A549 (cell line): Measurements from ENCODE around the gene EXOC2. TPM values are rescaled to one million over a fixed set of nuclear protein-coding genes. Genes with fewer than 3 reads are reported as not detected.

Source experiments
- ATAC-seq, 2 experiments: fragments of 200-7000 bp in 1 of 2; fragments of >200 bp in 1 of 2; cut with Nextera tagmentation in 1 of 2; cut with Tn5 transposase in 1 of 2; 3 replicates each; pipeline versions ENCODE4 v1.8.0 to v1.9.1; 2018 to 2020; ENCODE audit warnings: mild to moderate bottlenecking in 1 of 2, moderate library complexity in 1 of 2
- CTCF ChIA-PET: fragments of 300-600 bp; sonication (Branson Sonifier 250); formaldehyde crosslinking; extraction: SDS; loops from one replicate; lab custom pipeline; 2021; ENCODE audit warnings: antibody characterized with exemption, inconsistent platforms; lab: Yijun Ruan, JAX
- POLR2A ChIA-PET: fragments of 350-600 bp; formaldehyde crosslinking; extraction: SDS; loops from one replicate; lab custom pipeline; 2021; ENCODE audit warnings: antibody characterized with exemption, inconsistent platforms; lab: Yijun Ruan, JAX
- DNase-seq, 2 experiments: peaks; one replicate each; pipeline versions ENCODE4 v3.0.0 to v3.0.0-alpha.2; 2011 to 2016; ENCODE audit warnings: low read depth in 1 of 2, low spot score in 1 of 2
- FAIRE-seq: peaks from 2 replicates; lab custom pipeline; 2011; peaks lifted over from hg19 to GRCh38; lab: Jason Lieb, UNC
- H3K27ac ChIP-seq, 2 experiments: fragments of >200 bp; sonication (Bioruptor Twin); formaldehyde crosslinking; 3 replicates each; pipeline ENCODE4 v1.5.1; 2016 to 2017
- H3K4me1 ChIP-seq: fragments of >200 bp; sonication (Bioruptor Twin); formaldehyde crosslinking; 3 replicates; pipeline ENCODE4 v1.6.1; 2016
- H3K4me2 ChIP-seq: fragments of >200 bp; sonication (Bioruptor Twin); formaldehyde crosslinking; 3 replicates; pipeline ENCODE4 v1.6.1; 2016
- H3K4me3 ChIP-seq: fragments of >200 bp; sonication (Bioruptor Twin); formaldehyde crosslinking; 3 replicates; pipeline ENCODE4 v1.5.1; 2016
- H3K9me3 ChIP-seq: fragments of >200 bp; sonication (Bioruptor Twin); formaldehyde crosslinking; 3 replicates; pipeline ENCODE4 v1.6.1; 2016
- BHLHE40 ChIP-seq: IDR thresholded peaks from 2 replicates; pipeline ENCODE4 v1.6.1; 2012; ENCODE audit warnings: low read depth, low read length, inconsistent platforms
- CBX2 ChIP-seq: fragments of 200-600 bp; sonication (generic); IDR thresholded peaks from 2 replicates; pipeline ENCODE4 v1.6.1; 2016; ENCODE audit warnings: low read depth, mild to moderate bottlenecking, borderline replicate concordance
- CBX8 ChIP-seq: fragments of 200-600 bp; sonication (generic); IDR thresholded peaks from 2 replicates; pipeline ENCODE4 v1.6.1; 2016
- CEBPB ChIP-seq, 2 experiments: fragments of >200 bp in 1 of 2; sonication (Bioruptor Twin) in 1 of 2; formaldehyde crosslinking in 1 of 2; IDR thresholded peaks; 2 replicates each; pipeline ENCODE4 v1.6.1; 2012 to 2016
- CHD4 ChIP-seq: fragments of 200-600 bp; sonication (generic); IDR thresholded peaks from 2 replicates; pipeline ENCODE4 v1.6.1; 2016; ENCODE audit warnings: antibody characterized with exemption, mild to moderate bottlenecking, borderline replicate concordance
- EHF ChIP-seq: fragments of 250-450 bp; sonication (Bioruptor Pico); IDR thresholded peaks from 2 replicates; pipeline ENCODE4 v1.5.0; 2020; ENCODE audit warnings: mild to moderate bottlenecking
- EHMT2 ChIP-seq: fragments of 200-600 bp; sonication (generic); IDR thresholded peaks from 2 replicates; pipeline ENCODE4 v1.6.1; 2016; ENCODE audit warnings: antibody characterized with exemption, low read depth, mild to moderate bottlenecking, moderate library complexity
- HEYL ChIP-seq: fragments of 250-450 bp; sonication (Bioruptor Pico); IDR thresholded peaks from 2 replicates; pipeline ENCODE4 v1.8.0; 2021; ENCODE audit warnings: mild to moderate bottlenecking, moderate library complexity
- HOXA7 ChIP-seq: fragments of 250-450 bp; sonication (Bioruptor Pico); IDR thresholded peaks from 2 replicates; pipeline ENCODE4 v1.5.0; 2020; ENCODE audit warnings: mild to moderate bottlenecking, moderate library complexity
- HOXB5 ChIP-seq: fragments of 250-450 bp; sonication (Bioruptor Pico); IDR thresholded peaks from 2 replicates; pipeline ENCODE4 v1.5.0; 2020; ENCODE audit warnings: mild to moderate bottlenecking, moderate library complexity
- KDM5A ChIP-seq: fragments of 200-600 bp; sonication (generic); IDR thresholded peaks from 2 replicates; pipeline ENCODE4 v1.6.1; 2016; ENCODE audit warnings: antibody characterized with exemption, mild to moderate bottlenecking
- MAFK ChIP-seq: fragments of 450-650 bp; IDR thresholded peaks from 2 replicates; pipeline ENCODE4 v1.6.1; 2014; ENCODE audit not compliant: partially characterized antibody
- MAZ ChIP-seq: fragments of 150-350 bp; IDR thresholded peaks from 2 replicates; pipeline ENCODE4 v1.6.1; 2014; ENCODE audit warnings: antibody characterized with exemption, low read depth, low read length, borderline replicate concordance
- NFE2L2 ChIP-seq: fragments of 150-350 bp; conservative IDR thresholded peaks from 2 replicates; pipeline ENCODE4 v1.6.1; 2014; ENCODE audit warnings: low read length
- NPAS2 ChIP-seq: fragments of 250-450 bp; sonication (Bioruptor Pico); IDR thresholded peaks from 2 replicates; pipeline ENCODE4 v1.8.0; 2022; ENCODE audit warnings: mild to moderate bottlenecking, moderate library complexity, borderline replicate concordance
- NR3C1 ChIP-seq: fragments of >200 bp; sonication (Bioruptor Twin); formaldehyde crosslinking; IDR thresholded peaks from 3 replicates; pipeline ENCODE4 v1.6.1; 2017
- RARB ChIP-seq: fragments of 250-450 bp; sonication (Bioruptor Pico); IDR thresholded peaks from 2 replicates; pipeline ENCODE4 v1.8.0; 2021; ENCODE audit warnings: mild to moderate bottlenecking, moderate library complexity
- RNF2 ChIP-seq: fragments of 200-600 bp; sonication (generic); IDR thresholded peaks from 2 replicates; pipeline ENCODE4 v1.6.1; 2016; ENCODE audit warnings: low read depth, mild to moderate bottlenecking, antibody characterized with exemption, moderate library complexity, borderline replicate concordance
- TFCP2L1 ChIP-seq: fragments of 250-450 bp; sonication (Bioruptor Pico); IDR thresholded peaks from 2 replicates; pipeline ENCODE4 v1.5.0; 2021; ENCODE audit warnings: mild to moderate bottlenecking
- TP53 ChIP-seq: fragments of 250-450 bp; sonication (Bioruptor Pico); IDR thresholded peaks from 2 replicates; pipeline ENCODE4 v1.5.0; 2021; ENCODE audit warnings: mild to moderate bottlenecking, moderate library complexity
- ZC3H11A ChIP-seq: fragments of 450-650 bp; IDR thresholded peaks from 2 replicates; pipeline ENCODE4 v1.6.1; 2014; ENCODE audit warnings: antibody characterized with exemption, mild to moderate bottlenecking
- ZNF302 ChIP-seq: fragments of 250-450 bp; sonication (Bioruptor Pico); IDR thresholded peaks from 2 replicates; pipeline ENCODE4 v1.9.0; 2021; ENCODE audit warnings: inconsistent platforms, mild to moderate bottlenecking, moderate library complexity
- ZSCAN20 ChIP-seq: fragments of 250-450 bp; sonication (Bioruptor Pico); IDR thresholded peaks from 2 replicates; pipeline ENCODE4 v1.8.0; 2022; ENCODE audit warnings: mild to moderate bottlenecking, moderate library complexity
- WGBS: methylation state at CpG from one replicate; pipeline ENCODE4 v1.1.6; 2017; ENCODE audit errors: missing lambda C conversion rate; 5-methylcytosine and 5-hydroxymethylcytosine counted together
- polyA plus RNA-seq, 4 experiments: library from polyadenylated mRNA; depleted of rRNA in 3 of 4; stranded (reverse); fragments of >200 nt; fragmentation: RNase III in 1 of 4; extraction: RNeasy Plus Mini Kit Qiagen cat#74134 plus additional on column Dnase treatment in 1 of 4; gene quantifications; 2 replicates in 3 of 4; 3 replicates in 1 of 4; pipeline ENCODE4 v1.2.3, GENCODE V29; 2011 to 2017
- TF ChIP-seq, protein P1 (sequence below): fragments of 250-450 bp; sonication (Bioruptor Pico); IDR thresholded peaks from 2 replicates; pipeline ENCODE4 v1.5.0; 2021; ENCODE audit warnings: mild to moderate bottlenecking, moderate library complexity, borderline replicate concordance
- TF ChIP-seq, protein P2 (sequence below): fragments of 150-350 bp; IDR thresholded peaks from 2 replicates; pipeline ENCODE4 v1.6.1; 2014; ENCODE audit warnings: low read depth, mild to moderate bottlenecking, low read length
- TF ChIP-seq, protein P3 (sequence below): fragments of >200 bp; sonication (Bioruptor Twin); formaldehyde crosslinking; IDR thresholded peaks from 3 replicates; pipeline ENCODE4 v1.5.1; 2016
- TF ChIP-seq, protein P4 (sequence below): fragments of >200 bp; sonication (Bioruptor Twin); formaldehyde crosslinking; IDR thresholded peaks from 2 replicates; pipeline ENCODE4 v1.6.1; 2016
- TF ChIP-seq, protein P5 (sequence below): fragments of 450-650 bp; IDR thresholded peaks from 2 replicates; pipeline ENCODE4 v1.6.1; 2014; ENCODE audit warnings: antibody characterized with exemption
- TF ChIP-seq, protein P6 (sequence below): fragments of 250-450 bp; sonication (Bioruptor Pico); IDR thresholded peaks from 2 replicates; pipeline ENCODE4 v1.5.0; 2020; ENCODE audit warnings: low read depth, mild to moderate bottlenecking, moderate library complexity

Gene EXOC2
- polyA plus RNA-seq, 2 of the 4 experiments (the other 2 are of a cell fraction): 13.3 to 22.9 TPM

DNA sequence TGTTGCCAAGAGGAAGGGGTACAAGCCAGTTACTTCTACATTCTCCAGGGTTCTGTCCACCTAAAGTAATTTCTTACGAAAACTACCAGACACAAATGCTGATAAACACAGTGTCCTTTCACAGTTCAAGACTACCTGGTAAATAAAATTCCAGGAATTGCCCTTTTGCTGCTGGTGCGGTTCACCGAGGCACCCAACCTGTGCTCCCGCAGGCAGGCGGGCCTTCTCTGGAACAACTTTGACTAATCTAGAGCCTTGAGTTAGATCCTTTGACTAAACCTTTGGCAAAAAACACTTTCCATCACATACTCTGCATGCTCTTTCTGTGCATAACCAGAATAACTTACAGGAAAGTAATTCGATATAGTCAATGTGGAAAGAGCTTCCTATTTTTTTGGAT lies 143.0 kb downstream of the EXOC2 start:
- no peak for DNase-seq
- no peaks in the 10 kb centered on the region for H3K4me1 ChIP-seq
- no peak for FAIRE-seq
- H3K27ac ChIP-seq: no peak overlapping the region
- WGBS: 95% methylated on average over 6 of the region's 6 CpGs
- no peak overlapping the region for H3K4me3 ChIP-seq
- TF ChIP-seq TP53 (CRISPR knock-in tag) (no peak), NPAS2 (no peak), HOXB5 (CRISPR knock-in tag) (no peak), EHF (CRISPR knock-in tag) (no peak), CHD4 (no peak), MAFK (no peak), RNF2 (no peak), ZC3H11A (no peak), BHLHE40 (no peak), RARB (CRISPR knock-in tag) (no peak), CEBPB (IDR thresholded peaks at IDR 0.05) (no peak), MAZ (no peak), NFE2L2 (no peak), HEYL (CRISPR knock-in tag) (no peak)
- TF ChIP-seq, protein P1, sequence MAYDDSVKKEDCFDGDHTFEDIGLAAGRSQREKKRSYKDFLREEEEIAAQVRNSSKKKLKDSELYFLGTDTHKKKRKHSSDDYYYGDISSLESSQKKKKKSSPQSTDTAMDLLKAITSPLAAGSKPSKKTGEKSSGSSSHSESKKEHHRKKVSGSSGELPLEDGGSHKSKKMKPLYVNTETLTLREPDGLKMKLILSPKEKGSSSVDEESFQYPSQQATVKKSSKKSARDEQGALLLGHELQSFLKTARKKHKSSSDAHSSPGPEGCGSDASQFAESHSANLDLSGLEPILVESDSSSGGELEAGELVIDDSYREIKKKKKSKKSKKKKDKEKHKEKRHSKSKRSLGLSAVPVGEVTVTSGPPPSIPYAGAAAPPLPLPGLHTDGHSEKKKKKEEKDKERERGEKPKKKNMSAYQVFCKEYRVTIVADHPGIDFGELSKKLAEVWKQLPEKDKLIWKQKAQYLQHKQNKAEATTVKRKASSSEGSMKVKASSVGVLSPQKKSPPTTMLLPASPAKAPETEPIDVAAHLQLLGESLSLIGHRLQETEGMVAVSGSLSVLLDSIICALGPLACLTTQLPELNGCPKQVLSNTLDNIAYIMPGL (CRISPR knock-in tag): no peak
- TF ChIP-seq, protein P2, sequence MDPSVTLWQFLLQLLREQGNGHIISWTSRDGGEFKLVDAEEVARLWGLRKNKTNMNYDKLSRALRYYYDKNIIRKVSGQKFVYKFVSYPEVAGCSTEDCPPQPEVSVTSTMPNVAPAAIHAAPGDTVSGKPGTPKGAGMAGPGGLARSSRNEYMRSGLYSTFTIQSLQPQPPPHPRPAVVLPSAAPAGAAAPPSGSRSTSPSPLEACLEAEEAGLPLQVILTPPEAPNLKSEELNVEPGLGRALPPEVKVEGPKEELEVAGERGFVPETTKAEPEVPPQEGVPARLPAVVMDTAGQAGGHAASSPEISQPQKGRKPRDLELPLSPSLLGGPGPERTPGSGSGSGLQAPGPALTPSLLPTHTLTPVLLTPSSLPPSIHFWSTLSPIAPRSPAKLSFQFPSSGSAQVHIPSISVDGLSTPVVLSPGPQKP: no peak
- TF ChIP-seq, protein P3, sequence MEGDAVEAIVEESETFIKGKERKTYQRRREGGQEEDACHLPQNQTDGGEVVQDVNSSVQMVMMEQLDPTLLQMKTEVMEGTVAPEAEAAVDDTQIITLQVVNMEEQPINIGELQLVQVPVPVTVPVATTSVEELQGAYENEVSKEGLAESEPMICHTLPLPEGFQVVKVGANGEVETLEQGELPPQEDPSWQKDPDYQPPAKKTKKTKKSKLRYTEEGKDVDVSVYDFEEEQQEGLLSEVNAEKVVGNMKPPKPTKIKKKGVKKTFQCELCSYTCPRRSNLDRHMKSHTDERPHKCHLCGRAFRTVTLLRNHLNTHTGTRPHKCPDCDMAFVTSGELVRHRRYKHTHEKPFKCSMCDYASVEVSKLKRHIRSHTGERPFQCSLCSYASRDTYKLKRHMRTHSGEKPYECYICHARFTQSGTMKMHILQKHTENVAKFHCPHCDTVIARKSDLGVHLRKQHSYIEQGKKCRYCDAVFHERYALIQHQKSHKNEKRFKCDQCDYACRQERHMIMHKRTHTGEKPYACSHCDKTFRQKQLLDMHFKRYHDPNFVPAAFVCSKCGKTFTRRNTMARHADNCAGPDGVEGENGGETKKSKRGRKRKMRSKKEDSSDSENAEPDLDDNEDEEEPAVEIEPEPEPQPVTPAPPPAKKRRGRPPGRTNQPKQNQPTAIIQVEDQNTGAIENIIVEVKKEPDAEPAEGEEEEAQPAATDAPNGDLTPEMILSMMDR: no peak
- CTCF ChIA-PET: no interaction called here
- no peak overlapping the region for H3K4me2 ChIP-seq
- no peak for ATAC-seq
- H3K9me3 ChIP-seq: no peaks in the 10 kb centered on the region
- POLR2A ChIA-PET: no interaction called here

DNA sequence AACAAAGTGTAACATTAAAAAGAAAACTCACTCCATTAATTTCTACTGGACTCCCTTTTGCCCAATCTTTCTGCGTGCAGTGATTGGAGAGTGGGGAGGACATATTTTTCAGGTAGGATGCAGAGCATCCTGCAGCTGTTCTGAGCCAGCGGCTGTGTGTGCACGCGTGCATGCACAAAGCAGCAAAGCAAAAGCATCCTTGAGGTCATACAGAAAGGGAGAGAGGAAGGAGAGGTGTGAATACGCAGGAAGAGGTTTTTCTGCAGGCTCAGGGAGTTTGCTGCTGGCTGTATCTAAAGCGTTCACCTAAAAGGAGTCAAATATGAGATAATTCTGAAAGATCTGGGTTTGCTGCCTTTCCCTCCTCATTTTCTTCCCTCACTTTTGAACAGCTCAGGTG lies 144.4 kb downstream of the EXOC2 start:
- ATAC-seq (no peak), FAIRE-seq (no peak), DNase-seq (no peak)
- POLR2A ChIA-PET: no interaction called here
- WGBS: 89% methylated on average over 6 of the region's 6 CpGs
- Histone ChIP-seq H3K4me1 (no peaks in the 10 kb centered on the region), H3K9me3 (no peaks in the 10 kb centered on the region), H3K27ac (no peak overlapping the region), H3K4me3 (no peak overlapping the region), H3K4me2 (no peak overlapping the region)
- CTCF ChIA-PET: interaction anchor here (1.0 kb wide), 1 partner anchor 31 kb away, joined by 3 read pairs; no protein-coding TSS in a partner anchor
- TF ChIP-seq KDM5A (no peak), ZNF302 (CRISPR knock-in tag) (no peak), NR3C1 (no peak), CEBPB (IDR thresholded peaks at IDR 0.05) (no peak), EHMT2 (no peak), HEYL (CRISPR knock-in tag) (no peak), TFCP2L1 (CRISPR knock-in tag) (no peak), HOXA7 (CRISPR knock-in tag) (no peak), TP53 (CRISPR knock-in tag) (no peak), CBX8 (no peak), MAZ (no peak), CBX2 (no peak), ZSCAN20 (CRISPR knock-in tag) (no peak), MAFK (no peak)
- TF ChIP-seq, protein P4, sequence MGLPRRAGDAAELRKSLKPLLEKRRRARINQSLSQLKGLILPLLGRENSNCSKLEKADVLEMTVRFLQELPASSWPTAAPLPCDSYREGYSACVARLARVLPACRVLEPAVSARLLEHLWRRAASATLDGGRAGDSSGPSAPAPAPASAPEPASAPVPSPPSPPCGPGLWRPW: no peak
- TF ChIP-seq, protein P5, sequence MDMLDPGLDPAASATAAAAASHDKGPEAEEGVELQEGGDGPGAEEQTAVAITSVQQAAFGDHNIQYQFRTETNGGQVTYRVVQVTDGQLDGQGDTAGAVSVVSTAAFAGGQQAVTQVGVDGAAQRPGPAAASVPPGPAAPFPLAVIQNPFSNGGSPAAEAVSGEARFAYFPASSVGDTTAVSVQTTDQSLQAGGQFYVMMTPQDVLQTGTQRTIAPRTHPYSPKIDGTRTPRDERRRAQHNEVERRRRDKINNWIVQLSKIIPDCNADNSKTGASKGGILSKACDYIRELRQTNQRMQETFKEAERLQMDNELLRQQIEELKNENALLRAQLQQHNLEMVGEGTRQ: no peak
- TF ChIP-seq, protein P3: no peak
- TF ChIP-seq, protein P6, sequence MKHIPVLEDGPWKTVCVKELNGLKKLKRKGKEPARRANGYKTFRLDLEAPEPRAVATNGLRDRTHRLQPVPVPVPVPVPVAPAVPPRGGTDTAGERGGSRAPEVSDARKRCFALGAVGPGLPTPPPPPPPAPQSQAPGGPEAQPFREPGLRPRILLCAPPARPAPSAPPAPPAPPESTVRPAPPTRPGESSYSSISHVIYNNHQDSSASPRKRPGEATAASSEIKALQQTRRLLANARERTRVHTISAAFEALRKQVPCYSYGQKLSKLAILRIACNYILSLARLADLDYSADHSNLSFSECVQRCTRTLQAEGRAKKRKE (CRISPR knock-in tag): no peak
